Kidney epithelial cell (primary cell): ENCODE data around the gene KSR1. TPM values are rescaled to one million over a fixed set of nuclear protein-coding genes. Genes with fewer than 3 reads are reported as not detected.

Experiments
- DNase-seq: peaks from one replicate; pipeline ENCODE4 v3.0.0-alpha.2; 2010; ENCODE audit warnings: low read depth
- H3K27me3 ChIP-seq: 2 replicates; pipeline ENCODE4 v1.6.0; 2011; ENCODE audit warnings: low read length; ENCODE audit not compliant: control insufficient read depth, insufficient read depth
- H3K36me3 ChIP-seq: 2 replicates; pipeline ENCODE4 v1.5.1; 2011; ENCODE audit warnings: low read length; ENCODE audit not compliant: control insufficient read depth, insufficient read depth
- H3K4me3 ChIP-seq: 2 replicates; pipeline ENCODE4 v1.5.1; 2011; ENCODE audit warnings: low read depth, mild to moderate bottlenecking, control low read depth, low read length
- total RNA-seq: library from RNA; depleted of rRNA; stranded (reverse); fragments of >200 nt; gene quantifications from 2 replicates; pipeline ENCODE4 v1.2.3, GENCODE V29; 2015
- TF ChIP-seq, protein P1 (sequence below): IDR thresholded peaks from 2 replicates; pipeline ENCODE4 v1.5.1; 2011; ENCODE audit warnings: mild to moderate bottlenecking, moderate library complexity, low read length, control low read depth, inconsistent platforms; ENCODE audit not compliant: insufficient read depth, poor library complexity, severe bottlenecking

Gene KSR1
- total RNA-seq, 1 donor from 2014 or later: 11.2 TPM

DNA sequence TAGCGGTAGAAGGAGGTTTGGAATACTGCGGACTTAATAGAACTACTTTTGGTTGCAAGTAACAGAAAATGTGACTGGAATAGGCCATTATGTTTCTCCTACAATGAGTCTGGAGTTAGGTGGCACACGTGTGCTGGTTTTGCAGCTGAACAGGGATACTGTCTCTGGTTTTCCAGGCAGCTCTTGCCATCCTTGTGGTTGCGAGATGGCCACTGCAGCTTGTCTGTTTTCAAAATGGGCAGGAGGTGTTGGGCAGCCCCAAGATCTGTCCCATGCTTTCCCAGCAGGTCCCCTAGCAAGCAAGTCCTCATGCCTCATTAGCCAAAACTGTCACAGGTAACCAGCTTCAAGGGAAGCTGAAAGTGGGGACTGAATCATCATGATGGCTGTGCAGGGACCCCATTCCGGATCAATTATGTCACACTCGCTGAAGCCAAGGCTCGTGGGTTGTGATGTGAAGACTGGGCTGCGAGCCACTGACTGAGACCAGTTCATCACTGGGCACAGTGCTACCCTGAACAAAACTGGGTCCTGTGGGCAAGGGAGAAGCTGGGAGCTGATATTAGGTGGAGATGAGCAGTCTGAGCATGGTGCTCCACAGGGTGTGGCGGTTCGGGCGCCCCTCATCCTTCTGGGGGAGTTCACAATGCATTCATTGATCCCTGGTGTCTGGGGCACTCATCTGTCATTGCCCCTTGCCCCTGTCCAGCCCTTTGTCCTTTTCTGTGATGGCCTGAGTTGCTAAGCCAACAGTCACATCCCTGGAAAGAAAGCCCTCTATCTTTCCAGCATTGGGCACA lies 82.1 kb downstream of the KSR1 start:
- Histone ChIP-seq H3K4me3 (no peak overlapping the region), H3K27me3 (no peaks in the 10 kb centered on the region), H3K36me3 (no peaks in the 10 kb centered on the region)
- TF ChIP-seq, protein P1, sequence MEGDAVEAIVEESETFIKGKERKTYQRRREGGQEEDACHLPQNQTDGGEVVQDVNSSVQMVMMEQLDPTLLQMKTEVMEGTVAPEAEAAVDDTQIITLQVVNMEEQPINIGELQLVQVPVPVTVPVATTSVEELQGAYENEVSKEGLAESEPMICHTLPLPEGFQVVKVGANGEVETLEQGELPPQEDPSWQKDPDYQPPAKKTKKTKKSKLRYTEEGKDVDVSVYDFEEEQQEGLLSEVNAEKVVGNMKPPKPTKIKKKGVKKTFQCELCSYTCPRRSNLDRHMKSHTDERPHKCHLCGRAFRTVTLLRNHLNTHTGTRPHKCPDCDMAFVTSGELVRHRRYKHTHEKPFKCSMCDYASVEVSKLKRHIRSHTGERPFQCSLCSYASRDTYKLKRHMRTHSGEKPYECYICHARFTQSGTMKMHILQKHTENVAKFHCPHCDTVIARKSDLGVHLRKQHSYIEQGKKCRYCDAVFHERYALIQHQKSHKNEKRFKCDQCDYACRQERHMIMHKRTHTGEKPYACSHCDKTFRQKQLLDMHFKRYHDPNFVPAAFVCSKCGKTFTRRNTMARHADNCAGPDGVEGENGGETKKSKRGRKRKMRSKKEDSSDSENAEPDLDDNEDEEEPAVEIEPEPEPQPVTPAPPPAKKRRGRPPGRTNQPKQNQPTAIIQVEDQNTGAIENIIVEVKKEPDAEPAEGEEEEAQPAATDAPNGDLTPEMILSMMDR: no peak
- no peak for DNase-seq

DNA sequence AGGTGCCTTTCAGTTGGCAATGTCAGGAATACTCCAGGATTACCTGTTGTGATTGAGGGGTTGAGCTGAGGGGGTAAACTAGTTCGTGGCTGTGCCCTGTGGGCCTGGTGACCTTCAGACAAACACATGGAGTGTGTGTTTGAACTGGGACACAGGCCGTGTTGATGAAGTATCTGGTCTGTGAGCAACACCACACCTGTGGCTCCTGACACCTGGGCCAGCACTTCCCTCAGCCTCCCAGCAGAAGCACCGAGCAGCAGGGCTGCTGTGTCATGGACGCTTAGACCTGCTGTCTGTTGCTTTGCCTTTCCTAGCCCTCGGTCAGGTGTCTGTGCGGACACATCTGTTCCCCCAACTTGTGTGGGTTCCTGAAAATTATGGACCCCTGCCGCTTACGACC lies 82.9 kb downstream of the KSR1 start:
- no peak for DNase-seq
- Histone ChIP-seq H3K27me3 (no peaks in the 10 kb centered on the region), H3K36me3 (no peaks in the 10 kb centered on the region), H3K4me3 (no peak overlapping the region)
- TF ChIP-seq, protein P1: no peak

DNA sequence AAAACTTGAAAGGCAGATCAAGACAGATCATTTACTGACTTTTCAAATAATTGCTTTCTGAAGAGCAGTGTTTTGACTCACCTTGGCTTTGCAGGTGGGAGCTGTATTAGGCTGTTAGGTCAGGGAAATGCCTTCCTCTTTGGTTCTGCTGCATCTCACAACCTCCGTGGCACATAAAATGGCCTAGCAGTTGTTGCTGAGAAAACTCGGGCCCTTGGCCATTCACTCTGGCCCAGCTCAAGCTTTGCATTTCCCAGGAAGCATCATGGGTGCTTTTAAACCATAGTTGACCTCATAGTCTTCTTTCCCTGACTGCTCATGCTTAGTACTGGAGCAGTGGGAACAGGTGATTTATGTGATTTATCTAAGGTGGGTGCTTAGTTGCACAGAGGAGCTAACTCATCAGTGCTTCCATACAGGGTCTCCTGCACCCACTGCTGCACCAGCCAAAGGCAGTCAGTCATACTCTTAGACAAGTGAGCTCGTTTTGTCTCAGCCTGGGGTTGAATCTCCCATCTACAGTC lies 83.6 kb downstream of the KSR1 start:
- Histone ChIP-seq H3K36me3 (no peaks in the 10 kb centered on the region), H3K4me3 (no peak overlapping the region), H3K27me3 (no peaks in the 10 kb centered on the region)
- TF ChIP-seq, protein P1: no peak
- no peak for DNase-seq

GRCh38 chr17:27540318-27541101 lies 84.3 kb downstream of the KSR1 start:
- no peaks in the 10 kb centered on the region for H3K27me3 ChIP-seq
- TF ChIP-seq, protein P1: no peak
- H3K36me3 ChIP-seq: no peaks in the 10 kb centered on the region
- DNase-seq: peak; percentile 78
- H3K4me3 ChIP-seq: no peak overlapping the region

DNA sequence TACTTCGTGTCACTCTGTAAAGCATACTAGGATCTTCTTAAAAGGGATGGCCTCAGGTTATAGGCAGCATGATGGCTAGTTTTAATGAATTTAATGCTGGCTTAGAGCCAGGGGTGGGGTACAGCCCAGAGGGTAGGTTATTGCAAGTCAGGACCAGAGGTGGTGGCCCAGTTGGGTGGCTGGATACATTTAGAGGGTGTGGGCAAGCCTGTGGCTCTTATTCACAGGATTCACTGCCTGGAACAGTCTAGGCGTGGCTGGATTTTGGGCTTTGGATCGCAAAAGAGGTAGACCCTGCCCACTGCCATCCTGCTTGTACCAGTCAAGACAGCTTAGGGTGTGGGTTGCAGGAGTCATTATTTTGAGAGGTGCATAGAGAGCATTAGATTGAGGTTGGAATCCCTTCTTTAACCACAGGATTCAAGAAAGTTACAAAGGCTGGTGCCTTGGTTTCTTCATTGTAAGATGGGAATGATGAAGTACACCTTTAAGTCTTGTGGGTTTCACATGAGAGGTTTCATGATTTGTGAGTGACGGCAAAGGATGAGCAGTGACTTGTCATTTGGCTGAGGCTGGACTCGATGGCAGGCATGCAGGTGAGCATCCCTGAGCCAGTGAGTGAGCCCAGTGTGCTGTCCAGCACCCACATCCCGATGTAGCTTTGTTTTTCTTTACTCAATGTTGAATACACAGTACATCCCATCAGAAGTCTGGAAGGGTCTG lies 85.2 kb downstream of the KSR1 start:
- Histone ChIP-seq H3K27me3 (no peaks in the 10 kb centered on the region), H3K36me3 (no peaks in the 10 kb centered on the region), H3K4me3 (no peak overlapping the region)
- no peak for DNase-seq
- TF ChIP-seq, protein P1: no peak
